Lower lobe of right lung (tissue), 2 donors: ENCODE data around the gene TSPEAR. TPM values are rescaled to one million over a fixed set of nuclear protein-coding genes. Genes with fewer than 3 reads are reported as not detected.

Experiments used
- ATAC-seq, 2 donors: fragments of 200-7000 bp; cut with Tn5 transposase; one replicate each; pipeline ENCODE4 v1.9.1; 2020 to 2022; ENCODE audit warnings: mild to moderate bottlenecking in 2 of 2, moderate library complexity in 2 of 2
- DNase-seq: peaks from one replicate; pipeline ENCODE4 v3.0.0-alpha.2; 2020
- H3K27ac ChIP-seq: fragments of 200-600 bp; one replicate; pipeline ENCODE4 v1.8.0; 2022
- H3K27me3 ChIP-seq: fragments of 200-600 bp; one replicate; pipeline ENCODE4 v1.8.0; 2022; ENCODE audit warnings: low read depth
- H3K36me3 ChIP-seq: fragments of 200-600 bp; one replicate; pipeline ENCODE4 v1.8.0; 2022; ENCODE audit warnings: mild to moderate bottlenecking
- H3K4me1 ChIP-seq: fragments of 200-600 bp; one replicate; pipeline ENCODE4 v1.8.0; 2022
- H3K4me3 ChIP-seq: fragments of 200-600 bp; one replicate; pipeline ENCODE4 v1.8.0; 2022; ENCODE audit warnings: mild to moderate bottlenecking
- H3K9me3 ChIP-seq: fragments of 200-600 bp; one replicate; pipeline ENCODE4 v1.8.0; 2022
- intact Hi-C: fragments of 100-400 bp; cut with DNase I; formaldehyde crosslinking; loops from one replicate; pipeline ENCODE4 v1.11.0; 2022
- total RNA-seq: library from RNA; stranded (reverse); fragmentation: NEBNext Ultra II Directional; extraction: Animal tissue kit (Norgen Biotek cat#: 25700); gene quantifications from one replicate; pipeline ENCODE4 v1.2.1, GENCODE V29; 2021
- TF ChIP-seq, protein P1 (sequence below): fragments of 200-600 bp; IDR thresholded peaks from one replicate; pipeline ENCODE4 v1.8.0; 2022; ENCODE audit warnings: antibody characterized with exemption, mild to moderate bottlenecking
- donor health status: DM: no; HTN: yes; CAD: no; lungs with severe emphysema.

TSPEAR gene
- total RNA-seq, 1 donor from 2014 or later = 0.27 TPM

GRCh38 chr21:44489962-44490361 lies 221.4 kb downstream of the TSPEAR start:
- no peaks in the 10 kb centered on the region for H3K4me1 ChIP-seq
- H3K27me3 ChIP-seq = peaks cover 5% of the 10 kb centered on the region
- TF ChIP-seq, protein P1, sequence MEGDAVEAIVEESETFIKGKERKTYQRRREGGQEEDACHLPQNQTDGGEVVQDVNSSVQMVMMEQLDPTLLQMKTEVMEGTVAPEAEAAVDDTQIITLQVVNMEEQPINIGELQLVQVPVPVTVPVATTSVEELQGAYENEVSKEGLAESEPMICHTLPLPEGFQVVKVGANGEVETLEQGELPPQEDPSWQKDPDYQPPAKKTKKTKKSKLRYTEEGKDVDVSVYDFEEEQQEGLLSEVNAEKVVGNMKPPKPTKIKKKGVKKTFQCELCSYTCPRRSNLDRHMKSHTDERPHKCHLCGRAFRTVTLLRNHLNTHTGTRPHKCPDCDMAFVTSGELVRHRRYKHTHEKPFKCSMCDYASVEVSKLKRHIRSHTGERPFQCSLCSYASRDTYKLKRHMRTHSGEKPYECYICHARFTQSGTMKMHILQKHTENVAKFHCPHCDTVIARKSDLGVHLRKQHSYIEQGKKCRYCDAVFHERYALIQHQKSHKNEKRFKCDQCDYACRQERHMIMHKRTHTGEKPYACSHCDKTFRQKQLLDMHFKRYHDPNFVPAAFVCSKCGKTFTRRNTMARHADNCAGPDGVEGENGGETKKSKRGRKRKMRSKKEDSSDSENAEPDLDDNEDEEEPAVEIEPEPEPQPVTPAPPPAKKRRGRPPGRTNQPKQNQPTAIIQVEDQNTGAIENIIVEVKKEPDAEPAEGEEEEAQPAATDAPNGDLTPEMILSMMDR = no peak
- ATAC-seq = no peak
- no peak overlapping the region for H3K27ac ChIP-seq
- peaks cover 13% of the 10 kb centered on the region for H3K9me3 ChIP-seq
- intact Hi-C loops = no loop called here
- DNase-seq = no peak
- no peaks in the 10 kb centered on the region for H3K36me3 ChIP-seq
- H3K4me3 ChIP-seq = no peak overlapping the region

GRCh38 chr21:44487831-44488230 lies 223.5 kb downstream of the TSPEAR start:
- H3K4me3 ChIP-seq = no peak overlapping the region
- H3K36me3 ChIP-seq = no peaks in the 10 kb centered on the region
- DNase-seq = no peak
- no peak overlapping the region for H3K27ac ChIP-seq
- peaks cover 6% of the 10 kb centered on the region for H3K9me3 ChIP-seq
- H3K4me1 ChIP-seq = no peaks in the 10 kb centered on the region
- no peaks in the 10 kb centered on the region for H3K27me3 ChIP-seq
- TF ChIP-seq, protein P1 = peak; percentile 41
- intact Hi-C loops = no loop called here
- no peak for ATAC-seq

DNA sequence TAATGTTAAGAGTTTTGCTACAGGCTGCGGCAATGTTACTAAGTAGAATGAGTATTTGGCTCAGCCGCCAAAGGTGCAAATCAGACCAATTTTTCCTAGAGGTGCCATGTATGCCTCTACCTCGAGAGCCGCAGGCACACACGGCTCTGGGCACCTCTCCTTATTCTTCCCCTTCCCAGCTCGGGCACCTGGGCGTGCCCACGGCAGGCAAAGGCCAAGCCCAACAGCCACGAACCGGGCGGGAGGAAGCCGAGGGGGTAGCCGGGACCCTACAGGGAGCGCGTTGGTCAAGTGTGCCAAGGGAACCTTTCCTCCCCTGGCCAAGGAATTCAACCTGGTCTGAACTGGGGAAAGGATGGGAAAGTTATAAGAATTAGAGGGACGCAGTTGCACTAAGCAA lies 225.1 kb downstream of the TSPEAR start:
- Histone ChIP-seq H3K4me3 (peak overlapping the region; percentile 36), H3K9me3 (no peaks in the 10 kb centered on the region), H3K4me1 (peaks cover 3% of the 10 kb centered on the region), H3K36me3 (no peaks in the 10 kb centered on the region), H3K27ac (no peak overlapping the region), H3K27me3 (no peaks in the 10 kb centered on the region)
- TF ChIP-seq, protein P1 = no peak
- intact Hi-C loops = no loop called here
- DNase-seq = no peak
- peak; percentile 31 to 43 for ATAC-seq

- H3K27ac ChIP-seq = peak overlapping the region; percentile 11
These were observed 225.6 kb downstream of the TSPEAR start for GRCh38 chr21:44485796-44486195.

DNA sequence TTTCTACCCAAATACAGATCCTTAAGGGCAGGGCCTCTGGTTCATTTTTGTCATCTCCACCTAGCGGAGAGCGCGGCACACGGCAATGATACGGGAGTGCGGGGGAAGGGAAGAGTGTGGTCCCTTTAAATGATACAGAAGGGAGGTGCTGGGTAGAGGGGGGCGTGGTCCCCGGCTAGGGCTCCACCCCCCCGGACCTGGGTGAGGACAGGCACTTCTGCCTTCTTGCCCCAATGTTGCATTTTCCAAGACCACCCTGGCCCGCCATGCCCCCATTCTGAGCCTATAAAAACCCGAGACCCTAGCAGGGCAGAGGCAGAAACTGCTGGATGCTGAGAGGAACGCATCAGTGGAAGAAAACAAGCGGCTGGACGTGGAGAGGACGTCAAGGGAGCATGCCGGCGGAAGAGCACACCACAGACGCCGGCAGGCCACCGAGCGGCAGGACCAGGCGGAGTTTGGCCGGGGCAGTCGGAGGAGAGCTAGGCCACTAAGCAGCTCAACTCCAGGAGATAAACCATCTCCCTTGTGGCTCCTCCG lies 226.0 kb downstream of the TSPEAR start:
- TF ChIP-seq, protein P1 = no peak
- H3K9me3 ChIP-seq = no peaks in the 10 kb centered on the region
- peak overlapping the region; percentile 36 for H3K4me3 ChIP-seq
- intact Hi-C loops = no loop called here
- no peak for DNase-seq
- no peaks in the 10 kb centered on the region for H3K27me3 ChIP-seq
- no peaks in the 10 kb centered on the region for H3K36me3 ChIP-seq
- H3K27ac ChIP-seq = peak overlapping the region; percentile 11
- peaks cover 3% of the 10 kb centered on the region for H3K4me1 ChIP-seq
- ATAC-seq = peak; percentile 77 to 91

More at GRCh38 chr21:44485796-44486195, 225.6 kb downstream of the TSPEAR start:
- DNase-seq (no peak), ATAC-seq (peak; percentile 71 to 81)
- Histone ChIP-seq H3K27me3 (no peaks in the 10 kb centered on the region), H3K4me3 (peak overlapping the region; percentile 36), H3K9me3 (no peaks in the 10 kb centered on the region), H3K4me1 (peaks cover 3% of the 10 kb centered on the region), H3K36me3 (no peaks in the 10 kb centered on the region)
- TF ChIP-seq, protein P1 = no peak
- intact Hi-C loops = no loop called here
